Endothelial cell of umbilical vein (primary cell): ENCODE results near the gene EFR3B. TPM values are rescaled to one million over a fixed set of nuclear protein-coding genes. Genes with fewer than 3 reads are reported as not detected.

ENCODE experiments used
- BruUV-seq: library from RNA; stranded (reverse); fragments of 400-500 nt; replicated peaks from 2 replicates; lab custom pipeline; 2021; lab: Mats Ljungman, UMichigan
- CTCF ChIA-PET: fragments of 300-600, 350-600 bp; sonication (Branson Sonifier 250); formaldehyde crosslinking; loops from one replicate; lab custom pipeline; 2021; ENCODE audit warnings: antibody characterized with exemption, inconsistent platforms; lab: Charles Lee
- POLR2A ChIA-PET: fragments of 300-600, 350-600 bp; sonication (Branson Sonifier 250); formaldehyde crosslinking; loops from one replicate; lab custom pipeline; 2021; ENCODE audit warnings: antibody characterized with exemption, inconsistent platforms; lab: Charles Lee
- DNase-seq: peaks from one replicate; pipeline ENCODE4 v3.0.0-alpha.2; 2011; ENCODE audit warnings: low read depth, low spot score
- FAIRE-seq: peaks from 2 replicates; lab custom pipeline; 2011; peaks lifted over from hg19 to GRCh38; lab: Jason Lieb, UNC
- H2AFZ ChIP-seq: 2 replicates; pipeline ENCODE4 v1.6.0; 2012; ENCODE audit warnings: low read depth, low read length, control low read depth, inconsistent platforms
- H3K27ac ChIP-seq: 2 replicates; pipeline ENCODE4 v1.5.1; 2011; ENCODE audit warnings: low read depth, mild to moderate bottlenecking, control low read depth, low read length, moderate library complexity; ENCODE audit not compliant: insufficient read depth
- H3K27me3 ChIP-seq, 2 experiments: 2 replicates each; pipeline versions ENCODE4 v1.6.0 to v1.6.1; 2011; ENCODE audit warnings: low read length in 2 of 2, mixed read lengths in 1 of 2; ENCODE audit not compliant: control insufficient read depth in 2 of 2, insufficient read depth in 2 of 2
- H3K36me3 ChIP-seq, 2 experiments: 2 replicates in 1 of 2; 3 replicates in 1 of 2; pipeline ENCODE4 v1.5.1; 2011; ENCODE audit warnings: low read length in 2 of 2, mild to moderate bottlenecking in 1 of 2, moderate library complexity in 1 of 2; ENCODE audit not compliant: control insufficient read depth in 2 of 2, insufficient read depth in 2 of 2; ENCODE audit errors: extremely low read depth in 1 of 2
- H3K4me1 ChIP-seq: 3 replicates; pipeline ENCODE4 v1.5.1; 2011; ENCODE audit warnings: mild to moderate bottlenecking, low read length; ENCODE audit not compliant: control insufficient read depth, insufficient read depth; ENCODE audit errors: extremely low read depth
- H3K4me2 ChIP-seq: 2 replicates; pipeline ENCODE4 v1.6.1; 2011; ENCODE audit warnings: low read length, control low read depth, mixed read lengths; ENCODE audit not compliant: insufficient read depth
- H3K4me3 ChIP-seq, 3 experiments: fragments of 200-600 bp in 1 of 3; sonication (generic), shearing (Covaris generic) in 1 of 3; replicated peaks in 1 of 3; 2 replicates each; pipeline ENCODE4 v1.5.1; 2011 to 2016; ENCODE audit warnings: control low read depth in 3 of 3, low read length in 3 of 3, mild to moderate bottlenecking in 2 of 3, inconsistent platforms in 1 of 3, low read depth in 1 of 3, moderate library complexity in 1 of 3; ENCODE audit not compliant: insufficient read depth in 1 of 3
- H3K79me2 ChIP-seq: 2 replicates; pipeline ENCODE4 v1.6.0; 2012; ENCODE audit warnings: low read length, inconsistent platforms; ENCODE audit not compliant: control insufficient read depth, insufficient read depth
- H3K9ac ChIP-seq: replicated peaks from 2 replicates; pipeline ENCODE3; 2011; ENCODE audit warnings: low read length, control low read depth; ENCODE audit not compliant: insufficient read depth; ENCODE audit errors: extremely low read depth
- H3K9me1 ChIP-seq: replicated peaks from 3 replicates; pipeline ENCODE4 v1.6.0; 2011; ENCODE audit warnings: mild to moderate bottlenecking, low read length; ENCODE audit not compliant: control insufficient read depth, insufficient read depth; ENCODE audit errors: extremely low read depth
- H3K9me3 ChIP-seq: replicated peaks from 2 replicates; pipeline ENCODE4 v1.5.1; 2012; ENCODE audit warnings: low read length, inconsistent platforms; ENCODE audit not compliant: control insufficient read depth, insufficient read depth
- H4K20me1 ChIP-seq: replicated peaks from 2 replicates; pipeline ENCODE3; 2011; ENCODE audit warnings: mild to moderate bottlenecking, low read length; ENCODE audit not compliant: control insufficient read depth, insufficient read depth; ENCODE audit errors: extremely low read depth
- CTCF ChIP-seq, 2 donors: IDR thresholded peaks; 1 replicate in 1 of 2; 2 replicates in 1 of 2; pipeline ENCODE4 v1.5.1; 2011; ENCODE audit warnings: low read length in 2 of 2, mild to moderate bottlenecking in 2 of 2, moderate library complexity in 2 of 2, control low read depth in 1 of 2, inconsistent platforms in 1 of 2, low read depth in 1 of 2; ENCODE audit not compliant: insufficient read depth in 1 of 2; ENCODE audit errors: extremely low read depth in 1 of 2
- EZH2 ChIP-seq: IDR thresholded peaks from 2 replicates; pipeline ENCODE4 v1.6.1; 2012; ENCODE audit warnings: borderline replicate concordance, low read depth, mild to moderate bottlenecking, moderate library complexity, low read length, inconsistent platforms; ENCODE audit not compliant: severe bottlenecking
- FOS ChIP-seq: IDR thresholded peaks from 2 replicates; pipeline ENCODE4 v1.6.1; 2011; ENCODE audit warnings: mild to moderate bottlenecking, low read length, moderate library complexity, borderline replicate concordance; ENCODE audit not compliant: insufficient read depth
- GATA2 ChIP-seq: IDR thresholded peaks from 2 replicates; pipeline ENCODE4 v1.7.0; 2011; ENCODE audit warnings: low read depth, mild to moderate bottlenecking, moderate library complexity, mixed read lengths, low read length; ENCODE audit not compliant: insufficient read length, insufficient read depth
- JUN ChIP-seq: IDR thresholded peaks from 2 replicates; pipeline ENCODE4 v1.6.1; 2011; ENCODE audit warnings: borderline replicate concordance, low read depth; ENCODE audit not compliant: insufficient read length, insufficient read depth
- MAX ChIP-seq: IDR thresholded peaks from 2 replicates; pipeline ENCODE4 v1.6.1; 2011; ENCODE audit not compliant: insufficient read depth, insufficient read length
- MYC ChIP-seq: IDR thresholded peaks from one replicate; pipeline ENCODE4 v1.6.1; 2011; ENCODE audit warnings: mild to moderate bottlenecking, low read depth, low read length
- POLR2A ChIP-seq: IDR thresholded peaks from 2 replicates; pipeline ENCODE4 v1.6.1; 2012; ENCODE audit warnings: low read depth, mild to moderate bottlenecking, control low read depth, low read length
- POLR2AphosphoS5 ChIP-seq: IDR thresholded peaks from 2 replicates; pipeline ENCODE4 v1.6.1; 2012; ENCODE audit warnings: low read depth, mild to moderate bottlenecking, control low read depth, low read length, moderate library complexity; ENCODE audit not compliant: insufficient read depth
- dilution Hi-C: fragments of 300-500 bp; cut with MboI; formaldehyde crosslinking; loops from one replicate; pipeline ENCODE4 v1.15.0; 2019; ENCODE audit warnings: low sequenced_read_pairs; ENCODE audit not compliant: extremely low pct_ligation_motif_present
- intact Hi-C: fragments of 100-400 bp; cut with micrococcal nuclease; formaldehyde crosslinking; loops from one replicate; pipeline ENCODE4 v1.10.0; 2022
- polyA plus RNA-seq, 4 experiments: library from polyadenylated mRNA; depleted of rRNA in 3 of 4; stranded (reverse) in 3 of 4; unstranded in 1 of 4; fragments of >200 nt; gene quantifications; 2 replicates each; pipeline versions ENCODE4 v1.2.1 to v1.2.3, GENCODE V29; 2011 to 2012; ENCODE audit warnings: missing spikeins in 1 of 4
- total RNA-seq: library from RNA; stranded (reverse); gene quantifications from 2 replicates; pipeline ENCODE4 v1.2.3, GENCODE V29; 2021

The EFR3B gene
- total and polyA plus RNA-seq, 2 donors (not counting 3 experiments of a cell fraction or from before 2014, with no cell fraction given) = 0.15 to 0.77 TPM

- dilution Hi-C loops = no loop called here
These were observed 56.2 kb downstream of the EFR3B start for GRCh38 chr2:25098056-25098455.

More at GRCh38 chr2:25098056-25098455, 56.2 kb downstream of the EFR3B start:
- no peaks in the 10 kb centered on the region for H3K36me3 ChIP-seq
- peak overlapping the region; percentile 24 for H2AFZ ChIP-seq
- no peak for FAIRE-seq
- no TSS peak for BruUV-seq
- no peaks in the 10 kb centered on the region for H4K20me1 ChIP-seq
- DNase-seq = no peak
- ChIA-PET CTCF (no interaction called here), POLR2A (no interaction called here)
- H3K9me3 ChIP-seq = no peaks in the 10 kb centered on the region
- no peak overlapping the region for H3K27ac ChIP-seq
- intact Hi-C loops = loop anchor here (5.0 kb wide), 1 partner anchor 56 kb away; the partner anchor contains the start of gene EFR3B
- no peak overlapping the region for H3K4me3 ChIP-seq
- no peaks in the 10 kb centered on the region for H3K27me3 ChIP-seq
- no peak overlapping the region for H3K4me2 ChIP-seq
- TF ChIP-seq POLR2AphosphoS5 (no peak), MAX (no peak), POLR2A (no peak), FOS (no peak), GATA2 (no peak), JUN (no peak), MYC (no peak), EZH2 (no peak), CTCF (IDR thresholded peaks at IDR 0.05; ENCODE audit: extremely low read depth in 1 of 2, insufficient read depth in 1 of 2, low read depth in 1 of 2, low read length in 2 of 2) (no peak)
- H3K4me1 ChIP-seq = peaks cover 8% of the 10 kb centered on the region
- no peak overlapping the region for H3K9ac ChIP-seq
- H3K9me1 ChIP-seq = no peaks in the 10 kb centered on the region
- H3K79me2 ChIP-seq = no peaks in the 10 kb centered on the region
